BJ (cell line): ENCODE measurements around the gene LRCOL1. TPM values are rescaled to one million over a fixed set of nuclear protein-coding genes. Genes with fewer than 3 reads are reported as not detected.

Source experiments
- CTCF ChIA-PET: fragments of 350-600 bp; formaldehyde crosslinking; extraction: SDS; loops from one replicate; lab custom pipeline; 2021; ENCODE audit warnings: antibody characterized with exemption, inconsistent platforms; lab: Yijun Ruan, JAX
- POLR2A ChIA-PET: fragments of 300-600 bp; sonication (Branson Sonifier 250); formaldehyde crosslinking; extraction: SDS; loops from one replicate; lab custom pipeline; 2021; ENCODE audit warnings: antibody characterized with exemption; lab: Charles Lee
- DNase-seq: peaks from one replicate; pipeline ENCODE4 v3.0.0-alpha.2; 2011; ENCODE audit warnings: low read depth
- H3K27me3 ChIP-seq: 2 replicates; pipeline ENCODE4 v1.6.0; 2011; ENCODE audit warnings: low read length; ENCODE audit not compliant: control insufficient read depth, insufficient read depth
- H3K36me3 ChIP-seq: 2 replicates; pipeline ENCODE4 v1.5.1; 2011; ENCODE audit warnings: low read length; ENCODE audit not compliant: control insufficient read depth, insufficient read depth
- H3K4me3 ChIP-seq: 2 replicates; pipeline ENCODE4 v1.5.1; 2011; ENCODE audit warnings: low read depth, mild to moderate bottlenecking, control low read depth, low read length
- polyA plus RNA-seq: library from polyadenylated mRNA; depleted of rRNA; stranded (reverse); fragments of >200 nt; gene quantifications from 2 replicates; pipeline ENCODE4 v1.2.3, GENCODE V29; 2011
- TF ChIP-seq, protein P1 (sequence below): IDR thresholded peaks from 2 replicates; pipeline ENCODE4 v1.5.1; 2011; ENCODE audit warnings: low read depth, mild to moderate bottlenecking, control low read depth, inconsistent platforms, low read length, moderate library complexity; ENCODE audit not compliant: insufficient read depth

Gene LRCOL1
- polyA plus RNA-seq, 1 experiment = 0.15 TPM

DNA sequence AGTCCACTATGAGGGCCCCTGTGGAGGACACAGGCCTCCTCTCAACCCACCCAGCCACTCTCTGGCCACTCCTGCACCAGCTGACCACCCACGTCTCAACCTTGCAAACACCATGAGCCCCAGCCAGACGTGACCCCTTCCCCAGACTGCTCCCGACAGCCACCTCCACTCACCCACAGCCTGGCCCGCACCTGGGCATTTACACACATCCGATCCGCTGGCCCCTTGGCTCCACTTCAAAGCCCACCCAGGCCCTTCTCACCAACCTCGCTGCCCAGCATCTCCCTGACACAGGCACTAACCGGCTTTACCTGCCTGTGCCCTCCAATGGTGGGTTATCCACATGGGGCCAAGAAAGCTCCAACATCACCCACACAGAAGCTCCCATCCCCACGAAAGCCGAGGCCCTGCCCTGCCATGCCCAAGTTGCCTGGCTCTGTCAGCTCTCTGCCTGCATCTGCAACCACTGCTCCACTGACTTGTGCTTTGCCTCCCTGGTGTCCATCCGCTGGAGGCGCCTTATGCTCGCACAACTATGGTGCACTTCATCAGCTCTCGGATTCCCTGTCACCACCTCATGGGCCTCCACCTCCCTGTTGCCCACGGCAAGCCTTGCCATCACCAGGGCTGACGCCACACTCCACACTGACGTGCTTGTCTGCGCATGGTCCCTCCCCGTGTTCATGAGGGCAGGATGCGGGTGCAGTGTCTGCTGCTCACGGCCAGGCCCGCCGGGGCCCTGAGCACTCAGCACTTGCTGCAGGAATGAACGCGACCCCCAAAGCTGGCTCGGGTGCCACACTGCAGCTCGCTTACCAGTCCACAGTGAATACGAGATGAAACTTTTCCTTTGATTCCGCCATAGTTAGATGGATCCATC is 24.9 kb upstream of the LRCOL1 start:
- no peaks in the 10 kb centered on the region for H3K27me3 ChIP-seq
- ChIA-PET POLR2A (no interaction called here), CTCF (interaction anchor here (0.6 to 2.3 kb wide), 2 partner anchors 9 to 220 kb away, joined by 4 to 8 read pairs; no protein-coding TSS in a partner anchor)
- TF ChIP-seq, protein P1, sequence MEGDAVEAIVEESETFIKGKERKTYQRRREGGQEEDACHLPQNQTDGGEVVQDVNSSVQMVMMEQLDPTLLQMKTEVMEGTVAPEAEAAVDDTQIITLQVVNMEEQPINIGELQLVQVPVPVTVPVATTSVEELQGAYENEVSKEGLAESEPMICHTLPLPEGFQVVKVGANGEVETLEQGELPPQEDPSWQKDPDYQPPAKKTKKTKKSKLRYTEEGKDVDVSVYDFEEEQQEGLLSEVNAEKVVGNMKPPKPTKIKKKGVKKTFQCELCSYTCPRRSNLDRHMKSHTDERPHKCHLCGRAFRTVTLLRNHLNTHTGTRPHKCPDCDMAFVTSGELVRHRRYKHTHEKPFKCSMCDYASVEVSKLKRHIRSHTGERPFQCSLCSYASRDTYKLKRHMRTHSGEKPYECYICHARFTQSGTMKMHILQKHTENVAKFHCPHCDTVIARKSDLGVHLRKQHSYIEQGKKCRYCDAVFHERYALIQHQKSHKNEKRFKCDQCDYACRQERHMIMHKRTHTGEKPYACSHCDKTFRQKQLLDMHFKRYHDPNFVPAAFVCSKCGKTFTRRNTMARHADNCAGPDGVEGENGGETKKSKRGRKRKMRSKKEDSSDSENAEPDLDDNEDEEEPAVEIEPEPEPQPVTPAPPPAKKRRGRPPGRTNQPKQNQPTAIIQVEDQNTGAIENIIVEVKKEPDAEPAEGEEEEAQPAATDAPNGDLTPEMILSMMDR = no peak
- no peak overlapping the region for H3K4me3 ChIP-seq
- peaks cover 13% of the 10 kb centered on the region for H3K36me3 ChIP-seq
- DNase-seq = no peak

DNA sequence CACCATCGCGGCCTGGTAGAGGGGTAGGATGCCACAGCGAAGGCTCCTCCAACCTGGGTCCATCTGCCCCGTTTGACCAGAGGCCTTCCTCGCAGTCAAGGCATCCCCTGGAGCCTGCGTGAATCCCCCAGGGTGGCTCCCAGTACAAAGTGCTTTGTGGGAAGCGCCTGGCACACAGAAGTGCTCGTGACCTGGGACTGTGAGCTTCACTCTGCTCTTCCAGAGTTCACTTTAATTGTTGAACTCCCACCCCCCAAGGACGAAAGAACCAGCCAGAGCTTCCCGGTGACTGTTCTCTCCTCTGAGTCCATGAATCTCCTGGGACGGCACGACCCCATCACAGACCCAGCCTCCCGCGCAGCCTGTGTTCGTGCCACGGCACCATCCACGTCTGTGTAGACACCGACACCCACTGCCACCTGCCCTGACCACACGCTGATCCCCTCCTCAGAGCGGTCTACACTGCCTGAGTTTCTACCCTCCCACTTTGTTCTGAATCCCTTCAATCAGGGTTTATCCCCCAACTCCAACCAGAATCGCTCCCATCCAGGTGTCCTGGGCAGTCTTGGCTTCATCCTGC is 24.1 kb upstream of the LRCOL1 start:
- Histone ChIP-seq H3K36me3 (peaks cover 13% of the 10 kb centered on the region), H3K4me3 (no peak overlapping the region), H3K27me3 (no peaks in the 10 kb centered on the region)
- TF ChIP-seq, protein P1 = no peak
- ChIA-PET POLR2A (no interaction called here), CTCF (interaction anchor here (2.3 kb wide), 1 partner anchor 220 kb away, joined by 8 read pairs; no protein-coding TSS in a partner anchor)
- no peak for DNase-seq

DNA sequence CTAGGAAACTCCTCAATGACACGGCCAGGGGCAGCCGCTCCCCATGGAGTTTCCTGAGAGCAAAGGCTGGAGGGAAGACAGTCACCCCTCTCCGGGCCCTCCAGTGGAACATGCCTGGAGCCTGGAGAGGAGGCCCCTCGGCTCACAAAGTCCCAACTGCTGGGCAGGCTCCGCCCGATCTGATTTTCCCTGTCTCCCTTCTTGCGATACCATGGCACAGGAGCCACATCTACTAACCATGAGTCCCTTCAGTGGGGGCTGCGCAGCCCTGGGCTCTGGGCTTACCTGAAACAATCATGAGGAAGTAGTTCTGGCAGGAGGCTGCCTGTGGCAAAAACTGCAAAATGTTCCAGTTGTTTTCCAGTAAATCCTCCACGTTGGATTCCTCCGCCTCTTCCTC is 23.5 kb upstream of the LRCOL1 start:
- ChIA-PET CTCF (interaction anchor here (2.3 kb wide), 1 partner anchor 219 kb away, joined by 8 read pairs; no protein-coding TSS in a partner anchor), POLR2A (no interaction called here)
- H3K4me3 ChIP-seq = no peak overlapping the region
- TF ChIP-seq, protein P1 = no peak
- no peaks in the 10 kb centered on the region for H3K27me3 ChIP-seq
- no peak for DNase-seq
- H3K36me3 ChIP-seq = peaks cover 13% of the 10 kb centered on the region

DNA sequence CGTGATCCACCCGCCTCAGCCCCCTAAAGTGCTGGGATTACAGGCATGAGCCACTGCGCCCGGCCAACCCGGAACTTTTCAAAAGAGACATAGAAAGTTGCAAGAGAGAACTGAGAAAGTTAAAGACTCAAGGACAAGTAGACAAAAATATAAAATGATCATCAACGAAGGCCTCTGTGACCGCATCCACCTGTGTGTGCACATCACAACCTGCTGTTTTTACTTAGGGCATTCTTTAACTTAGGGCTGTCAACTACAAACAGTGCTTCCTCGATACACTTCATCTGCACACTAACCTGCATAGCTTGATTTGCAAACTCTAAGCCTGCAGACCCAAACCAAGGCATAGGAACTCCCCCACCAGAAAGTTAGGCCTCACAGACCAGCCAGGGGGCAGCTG is 23.0 kb upstream of the LRCOL1 start:
- DNase-seq = no peak
- POLR2A ChIA-PET = no interaction called here
- CTCF ChIA-PET = no interaction called here
- no peak overlapping the region for H3K4me3 ChIP-seq
- H3K27me3 ChIP-seq = no peaks in the 10 kb centered on the region
- TF ChIP-seq, protein P1 = no peak
- peaks cover 13% of the 10 kb centered on the region for H3K36me3 ChIP-seq
